Left kidney (tissue), 2 donors: ENCODE data around the gene RBKS. TPM values are rescaled to one million over a fixed set of nuclear protein-coding genes. Genes with fewer than 3 reads are reported as not detected.

Experiments used
- DNase-seq: peaks from one replicate; pipeline ENCODE4 v3.0.0-alpha.2; 2013
- polyA plus RNA-seq: library from polyadenylated mRNA; unstranded; fragments of 120-200 nt; gene quantifications from one replicate; pipeline ENCODE4 v1.2.1, GENCODE V29; 2013; ENCODE audit not compliant: insufficient read length

RBKS gene
- polyA plus RNA-seq, 1 donor: 6.7 TPM

DNA sequence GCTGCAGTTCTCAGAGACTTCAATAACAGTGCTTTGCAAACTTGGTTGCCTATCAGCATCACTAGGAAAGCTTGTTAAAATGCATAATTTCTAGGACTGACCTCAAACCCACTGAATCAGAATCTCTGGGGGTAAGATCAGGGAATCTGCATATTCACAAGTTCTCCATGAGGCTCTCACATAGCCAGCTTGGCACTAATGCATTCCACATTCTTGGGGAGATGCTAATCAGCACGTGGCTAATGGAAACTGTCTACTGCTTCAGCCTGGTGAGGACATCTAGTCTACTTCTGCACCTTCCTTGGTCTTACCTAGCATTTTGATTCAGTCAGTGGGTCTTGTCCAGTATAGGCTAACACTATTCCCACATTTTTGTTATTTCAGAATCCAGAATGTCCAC lies 56.3 kb downstream of the RBKS start:
- no peak for DNase-seq

DNA sequence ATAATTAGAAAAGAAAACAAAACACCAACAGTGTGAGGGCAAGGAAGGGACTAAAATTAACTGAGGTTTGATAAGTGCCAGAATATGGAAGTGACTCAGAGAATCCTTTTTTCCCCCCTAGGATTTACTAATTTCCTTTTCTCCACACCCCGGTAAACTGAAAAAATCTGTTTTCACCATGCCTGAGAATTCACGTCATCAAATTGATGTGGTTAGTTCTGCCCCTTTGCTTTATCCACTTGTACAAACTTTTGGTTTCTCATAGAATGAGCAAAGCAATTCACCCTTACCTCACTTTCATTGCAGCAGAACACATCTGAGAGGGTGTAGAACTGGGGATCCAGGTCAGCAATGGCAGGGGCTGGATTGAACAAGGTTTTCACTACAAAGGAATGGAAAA lies 57.8 kb downstream of the RBKS start:
- no peak for DNase-seq

DNA sequence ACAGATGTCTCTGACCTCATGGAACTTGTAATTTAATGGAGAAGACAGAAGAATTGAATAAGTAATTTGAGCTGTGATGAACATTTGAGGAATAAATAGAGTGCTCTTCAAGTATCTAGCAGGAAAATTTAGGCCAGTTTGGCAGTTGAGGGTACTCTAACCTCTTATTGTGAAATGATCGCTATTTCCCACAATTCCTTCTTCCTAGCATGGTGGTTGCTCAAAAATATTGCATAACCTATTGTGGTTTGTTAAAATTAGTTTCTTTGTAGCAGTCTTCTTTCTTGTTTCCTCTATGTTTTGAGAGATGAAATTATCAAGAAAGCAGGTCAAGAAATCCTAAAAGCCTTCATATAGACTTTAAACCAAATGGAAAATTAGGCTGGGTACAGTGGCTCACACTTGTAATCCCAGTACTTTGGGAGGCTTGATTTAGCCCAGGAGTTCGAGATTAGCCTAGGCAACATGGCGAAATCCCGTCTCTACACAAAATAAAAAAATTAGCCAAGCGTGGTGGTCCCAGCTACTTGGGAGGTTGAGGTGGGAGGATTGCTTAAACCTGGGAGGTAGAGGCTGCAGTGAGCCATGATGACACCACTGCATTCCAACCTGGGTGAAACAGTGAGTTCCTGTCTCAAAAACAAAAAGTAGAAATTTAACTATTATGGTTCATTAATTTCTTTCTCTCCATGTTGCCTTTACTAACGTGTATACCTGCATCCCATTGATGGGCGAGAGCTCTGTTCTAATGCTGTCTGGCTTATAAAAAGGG lies 58.7 kb downstream of the RBKS start:
- no peak for DNase-seq

DNA sequence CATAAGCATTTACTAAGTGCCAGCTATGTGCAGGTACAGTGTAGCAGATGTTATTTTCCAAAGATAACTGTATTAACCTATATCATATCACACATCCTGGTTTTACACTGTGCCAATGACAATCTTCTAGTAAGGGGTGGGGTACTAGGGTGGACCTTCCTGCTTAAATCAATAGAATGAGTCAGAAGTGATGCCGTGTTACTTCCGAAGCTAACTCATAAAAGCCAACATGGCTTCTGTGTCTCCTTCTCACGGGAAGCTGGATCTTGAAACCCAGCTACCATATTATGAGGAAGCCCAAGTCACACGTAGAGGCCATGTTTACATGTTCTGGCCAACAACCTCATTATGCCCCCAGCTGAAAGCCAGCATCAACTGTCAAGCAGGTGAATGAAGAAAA lies 59.5 kb downstream of the RBKS start:
- no peak for DNase-seq

DNA sequence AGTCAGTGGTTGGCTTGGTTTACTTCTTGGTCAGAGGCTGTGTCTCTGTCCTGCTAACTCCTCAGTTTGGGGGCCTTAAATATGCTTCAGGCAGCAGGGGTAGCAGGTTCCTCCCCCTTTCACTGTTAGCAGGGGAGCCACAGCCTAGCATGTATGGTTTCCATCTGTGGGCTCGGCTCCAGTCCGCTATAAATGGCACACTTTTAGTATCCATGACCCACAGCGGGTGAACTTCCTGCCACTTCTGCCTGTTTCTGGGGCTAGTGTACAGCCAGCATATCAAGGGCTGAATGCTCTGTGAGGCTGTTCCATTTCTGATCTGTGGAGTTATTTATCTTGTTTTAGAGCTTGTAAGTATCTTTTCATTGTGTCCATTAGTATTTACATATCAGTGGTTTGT lies 60.4 kb downstream of the RBKS start:
- no peak for DNase-seq

DNA sequence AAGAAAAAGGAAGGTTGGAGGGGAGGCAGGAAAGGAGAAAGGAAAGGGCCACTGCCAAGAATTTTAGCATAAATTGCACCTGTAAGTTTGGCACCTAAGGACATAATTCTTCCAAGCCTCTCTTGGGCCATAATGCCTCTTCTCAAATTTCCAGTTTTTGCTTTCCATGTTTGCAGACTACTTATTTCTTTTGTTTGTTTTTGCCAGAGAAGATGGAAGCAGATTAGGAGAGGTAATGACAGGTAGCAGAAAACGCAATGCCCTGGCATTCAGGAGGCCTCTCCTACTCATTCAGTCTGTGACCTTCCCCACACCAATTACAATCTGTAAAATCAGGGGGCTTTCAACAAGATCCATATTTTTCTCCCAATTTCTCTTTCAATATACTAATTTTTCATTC lies 61.9 kb downstream of the RBKS start:
- DNase-seq: no peak

DNA sequence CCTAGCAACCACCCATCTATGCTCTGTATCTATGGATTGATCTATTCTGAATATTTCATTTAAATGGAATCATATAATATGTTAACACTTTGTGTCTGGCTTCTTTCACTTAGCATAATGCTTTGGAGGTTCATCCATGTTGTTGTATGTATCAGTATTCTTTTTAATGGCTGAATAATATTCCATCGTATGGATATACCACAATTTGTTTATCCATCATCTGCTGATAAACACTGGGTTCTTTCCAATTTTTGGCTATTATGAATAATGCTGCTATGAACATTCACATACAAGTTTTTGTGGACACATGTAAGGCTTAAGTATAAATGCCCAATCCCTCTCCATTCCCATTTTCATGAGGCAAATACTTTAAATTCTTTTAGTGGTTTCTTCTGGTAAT lies 65.8 kb downstream of the RBKS start:
- no peak for DNase-seq

DNA sequence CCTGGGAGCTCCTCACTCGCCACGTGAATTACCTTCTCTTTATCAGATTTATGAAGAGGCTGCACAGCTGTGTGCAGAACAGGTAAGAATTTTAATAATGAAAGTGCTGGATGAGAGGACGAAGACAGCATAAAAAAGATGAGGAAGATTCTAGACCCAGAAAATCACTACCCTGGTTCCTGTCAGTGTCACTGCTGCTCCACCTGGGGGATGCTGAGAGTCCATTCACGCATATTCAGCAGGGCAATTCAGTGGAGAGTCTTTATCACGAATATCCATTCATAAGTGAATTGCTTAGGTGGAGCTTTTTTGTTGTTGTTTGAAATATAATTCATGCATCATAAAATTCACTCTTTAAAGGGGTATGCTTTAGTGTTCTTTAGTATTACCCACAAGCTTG lies 66.6 kb downstream of the RBKS start:
- DNase-seq: no peak

DNA sequence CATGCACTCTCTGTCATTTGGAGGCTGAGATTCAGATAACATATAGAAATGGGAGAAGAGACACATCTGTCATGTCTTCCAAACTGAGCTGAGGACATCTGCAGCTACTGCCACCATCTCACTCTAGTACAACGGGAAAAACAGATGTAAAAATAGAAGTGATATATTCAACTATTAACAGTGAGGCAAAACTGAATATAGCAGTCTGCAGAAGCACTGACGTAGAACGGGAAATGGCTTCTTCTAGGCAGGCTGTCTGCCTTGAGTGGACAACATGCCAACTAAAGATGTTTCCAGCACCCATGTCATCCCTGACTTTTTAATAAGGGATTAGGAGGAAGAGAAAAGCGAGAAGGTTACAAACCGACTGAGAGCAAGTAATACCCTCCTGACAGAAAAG lies 67.1 kb downstream of the RBKS start:
- DNase-seq: no peak

DNA sequence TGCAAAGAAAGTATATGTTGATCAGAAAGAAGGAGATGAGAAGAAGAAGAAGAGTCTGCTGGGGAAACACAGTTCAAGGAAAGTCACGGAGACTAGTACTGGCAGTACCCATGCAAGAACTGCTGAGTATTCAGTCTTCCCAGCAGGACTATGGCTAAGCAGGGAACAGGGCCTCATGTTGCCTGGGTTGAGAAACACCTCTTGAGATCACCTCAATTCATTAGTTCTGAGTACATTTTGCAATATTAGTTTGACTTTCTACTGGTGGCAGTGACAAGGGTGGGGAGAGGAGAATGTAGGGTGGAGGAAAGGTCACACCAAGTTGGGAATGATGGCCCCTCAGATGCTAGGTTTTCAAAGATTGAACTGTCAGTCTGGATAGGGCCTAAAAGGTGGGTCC lies 68.1 kb downstream of the RBKS start:
- DNase-seq: no peak

DNA sequence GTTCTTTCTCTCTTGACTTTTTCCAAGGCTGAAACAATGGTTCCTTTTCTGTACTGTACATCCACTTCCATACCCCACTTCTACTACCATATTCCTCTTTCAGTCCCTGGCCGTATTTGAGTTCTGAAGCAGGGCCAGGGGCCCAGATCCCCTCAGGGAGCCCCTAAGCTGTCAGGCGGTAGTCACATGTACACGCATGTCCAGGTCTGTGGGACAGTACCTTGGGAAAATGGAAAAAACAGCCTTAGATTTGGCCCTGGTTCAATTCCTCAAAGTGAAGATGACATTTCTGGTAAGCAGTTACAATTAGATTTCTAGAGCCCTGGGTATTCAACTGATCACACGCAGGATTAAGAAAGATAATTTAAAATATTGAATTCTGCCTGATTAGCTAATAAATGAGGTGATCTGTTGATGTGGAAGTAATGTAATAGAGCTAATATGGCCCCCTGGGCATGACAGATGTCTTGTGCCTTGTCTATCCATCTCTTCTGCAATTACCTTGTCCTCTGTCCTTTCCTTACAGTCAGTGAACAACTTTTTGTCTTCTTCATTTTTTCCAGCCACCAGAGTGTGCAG lies 74.2 kb downstream of the RBKS start:
- no peak for DNase-seq

DNA sequence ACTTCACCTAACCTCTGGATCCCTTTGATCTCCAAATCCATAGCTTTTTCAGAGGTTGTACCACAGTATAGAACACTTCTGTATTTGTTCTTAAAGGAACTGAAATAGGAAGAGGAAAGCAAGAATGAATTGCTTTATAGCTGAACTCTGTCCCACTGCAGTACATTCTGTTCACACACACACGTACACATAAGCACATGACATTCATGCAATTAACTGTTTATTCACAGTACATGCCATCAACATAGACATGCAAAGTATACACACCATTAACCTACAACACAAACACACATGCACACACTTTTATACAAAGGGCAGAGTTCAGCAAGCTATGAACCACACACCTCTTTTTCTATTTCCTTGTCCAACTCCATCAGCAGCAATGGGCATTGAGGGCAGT lies 75.4 kb downstream of the RBKS start:
- DNase-seq: no peak

DNA sequence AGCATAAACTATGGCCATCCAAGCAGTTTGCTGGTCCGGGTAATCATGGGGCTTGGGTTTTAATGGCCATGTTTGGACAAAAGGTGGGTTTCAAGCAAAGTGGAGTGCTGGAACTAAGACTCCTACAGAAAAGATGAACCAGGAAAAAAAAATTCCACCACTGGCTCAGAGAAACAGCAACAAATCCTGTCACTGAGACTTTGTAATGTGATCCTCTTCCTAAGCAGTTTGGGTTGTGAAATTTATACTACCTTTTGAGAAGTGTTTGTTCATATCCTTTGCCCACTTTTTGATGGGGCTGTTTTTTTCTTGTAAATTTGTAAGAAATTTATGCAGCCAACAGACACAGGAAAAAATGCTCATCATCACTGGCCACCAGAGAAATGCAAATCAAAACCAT lies 78.4 kb downstream of the RBKS start:
- DNase-seq: no peak

DNA sequence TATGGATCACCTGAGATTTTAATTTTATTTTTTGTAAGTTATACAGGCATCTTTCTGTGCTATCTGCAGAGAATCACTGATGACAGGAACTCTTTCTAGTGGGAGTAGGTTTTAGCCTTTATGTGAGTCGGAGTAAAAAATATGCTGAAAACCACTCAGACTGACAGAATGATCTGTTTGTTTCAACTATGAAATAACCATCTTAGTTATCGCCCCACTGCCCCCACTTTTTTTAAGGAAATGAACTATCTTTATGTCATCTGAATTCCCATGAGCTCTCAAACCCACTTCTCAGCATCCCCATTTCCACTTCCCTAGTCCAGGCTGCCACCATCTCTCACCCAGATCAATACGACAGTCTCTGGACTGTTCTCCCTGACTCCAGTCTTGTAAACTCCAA lies 79.7 kb downstream of the RBKS start:
- no peak for DNase-seq

DNA sequence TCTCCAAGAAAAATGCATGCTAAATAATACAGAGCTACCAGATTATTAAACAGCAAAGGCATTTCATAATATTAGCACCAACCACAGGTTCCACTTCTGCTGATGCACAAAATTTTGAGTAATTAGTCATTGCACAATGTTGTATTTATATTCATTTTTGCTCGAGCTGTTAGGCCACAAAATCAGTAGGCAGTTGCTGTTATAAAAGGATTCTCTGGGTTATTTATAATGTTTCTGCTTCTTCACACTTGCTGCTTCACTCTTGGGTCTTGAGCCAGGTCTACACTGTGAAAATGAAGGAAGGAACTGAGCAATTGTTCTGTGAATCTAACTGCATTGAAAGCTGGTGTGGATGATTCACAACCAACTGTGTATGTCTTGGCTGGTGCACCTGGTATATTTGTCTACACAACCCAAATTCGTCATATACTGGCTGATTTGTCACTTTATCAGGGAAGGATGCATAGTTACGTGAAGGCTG lies 80.4 kb downstream of the RBKS start:
- DNase-seq: no peak

DNA sequence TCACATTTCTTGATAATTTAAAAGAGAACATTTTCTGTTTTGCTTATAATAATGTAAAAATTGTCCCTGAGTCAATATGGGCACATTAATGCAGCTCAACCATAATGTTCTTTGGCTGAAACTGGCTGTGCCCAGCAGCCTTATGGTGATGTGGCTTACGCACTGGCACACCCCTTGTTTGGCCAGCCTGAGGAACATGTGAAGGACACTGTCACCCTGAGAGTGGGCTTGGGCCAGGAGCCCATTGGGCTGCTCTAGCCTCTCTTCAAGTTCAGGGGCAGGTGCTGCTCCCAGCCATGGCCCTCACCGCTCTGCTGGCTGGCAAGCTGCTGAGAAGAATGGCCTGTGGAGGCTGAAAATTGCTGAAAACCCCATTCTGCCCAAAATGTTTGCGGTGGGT lies 81.2 kb downstream of the RBKS start:
- no peak for DNase-seq

DNA sequence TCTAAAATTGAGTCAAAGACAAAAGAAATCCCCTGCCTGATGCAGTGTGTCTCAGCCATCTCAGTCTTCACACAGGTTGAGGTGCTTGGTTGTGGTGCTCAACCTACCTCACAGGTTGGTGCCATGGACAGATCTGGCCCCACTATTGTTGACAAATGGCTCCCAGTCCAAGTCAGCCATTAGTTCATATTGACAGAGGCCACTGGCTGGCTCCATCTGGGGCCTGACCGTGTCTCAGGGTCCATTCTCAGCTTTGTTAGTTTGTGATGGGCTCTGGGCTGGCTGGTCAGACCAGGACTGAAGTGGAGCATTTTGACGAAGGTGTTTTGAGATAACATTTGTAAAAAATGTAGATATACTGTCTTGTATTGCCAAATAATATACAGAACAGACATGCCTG lies 81.8 kb downstream of the RBKS start:
- DNase-seq: no peak

DNA sequence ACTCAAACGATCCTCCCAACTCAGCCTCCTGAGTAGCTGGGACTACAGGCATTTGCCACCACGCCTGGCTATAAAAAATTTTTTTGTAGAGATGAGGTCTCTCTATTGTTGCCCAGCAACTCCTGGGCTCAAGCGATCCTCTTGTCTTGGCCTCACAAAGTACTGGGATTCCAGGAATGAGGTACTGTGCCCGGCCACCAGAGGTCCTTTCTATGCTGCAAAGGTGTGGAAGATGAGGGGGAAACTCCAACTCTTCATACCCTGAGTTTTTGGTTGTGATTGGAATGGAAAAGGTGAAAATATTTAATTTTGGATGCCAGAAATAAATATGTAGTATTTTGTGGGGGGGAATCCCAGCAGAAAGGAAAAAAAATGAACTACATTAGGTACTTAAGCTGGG lies 82.7 kb downstream of the RBKS start:
- DNase-seq: no peak

DNA sequence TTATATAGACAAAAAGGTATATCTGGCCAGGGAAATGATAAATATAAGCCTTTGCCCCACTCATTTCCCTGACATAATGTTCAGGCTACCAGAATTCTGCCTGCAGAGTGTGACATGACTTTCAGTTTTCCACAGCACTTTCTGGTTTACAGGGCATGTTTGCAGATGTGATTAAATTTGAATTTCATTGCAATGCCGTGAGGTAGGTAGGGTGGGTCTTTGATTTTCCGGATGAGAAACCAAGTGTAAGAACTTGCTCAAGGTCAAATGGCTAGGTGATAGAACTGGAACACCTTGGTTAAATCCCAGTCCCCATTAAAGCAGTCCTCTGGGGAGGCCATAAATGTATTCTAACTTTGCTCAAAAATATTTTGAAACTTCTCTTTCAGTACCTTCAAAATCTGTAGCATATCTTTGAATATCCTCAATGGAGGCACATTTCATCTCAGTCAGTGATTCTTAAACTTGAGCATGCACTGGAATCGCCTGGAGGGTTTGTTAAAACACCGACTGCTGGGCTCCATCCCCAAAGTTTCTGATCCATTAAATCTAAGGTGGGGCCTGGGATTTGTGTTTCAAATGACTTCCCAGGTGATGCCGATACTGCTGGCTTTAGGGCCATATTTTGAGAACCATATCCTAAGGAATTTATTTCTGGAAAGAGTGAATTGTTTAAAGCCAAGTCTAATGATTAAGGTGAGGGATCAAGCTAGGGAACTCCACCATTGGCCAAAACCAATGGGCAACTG lies 83.7 kb downstream of the RBKS start:
- peak; percentile 20 for DNase-seq

DNA sequence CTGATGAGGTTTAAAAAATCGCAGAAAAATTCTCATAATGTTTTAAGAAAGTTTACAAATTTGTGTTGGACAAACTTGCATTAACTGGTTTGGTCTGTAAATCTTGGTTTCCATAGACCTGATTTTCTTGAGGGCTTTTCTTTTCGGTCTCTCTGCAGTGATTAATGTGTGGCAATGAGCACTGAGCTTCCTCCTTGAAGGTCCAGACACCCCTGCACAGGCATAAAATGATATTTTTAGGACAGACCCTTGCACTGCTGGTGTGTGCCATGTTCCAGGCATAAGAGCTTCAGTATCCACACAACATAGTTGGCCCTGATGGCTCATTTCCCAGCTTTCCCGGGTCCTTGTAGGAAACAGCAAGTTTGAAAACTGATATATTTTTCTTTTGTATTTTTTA lies 85.0 kb downstream of the RBKS start:
- no peak for DNase-seq

DNA sequence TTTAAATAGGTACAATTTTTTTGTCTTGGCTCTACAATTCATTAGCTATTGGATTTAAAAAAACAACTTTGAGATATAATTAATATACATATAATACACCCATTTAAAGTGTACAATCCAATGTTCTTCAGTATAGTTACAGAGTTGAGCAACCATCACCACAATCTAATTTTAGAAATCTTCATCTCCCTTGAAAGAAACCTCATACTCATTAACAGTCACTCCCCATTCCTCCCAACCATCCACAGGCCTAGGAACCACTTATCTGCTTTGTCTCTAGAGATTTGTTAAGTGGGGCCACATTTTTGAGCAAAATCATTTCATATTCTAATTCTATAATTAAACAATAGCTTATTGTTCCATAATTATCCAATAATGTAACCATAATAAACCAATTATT lies 86.0 kb downstream of the RBKS start:
- DNase-seq: no peak

DNA sequence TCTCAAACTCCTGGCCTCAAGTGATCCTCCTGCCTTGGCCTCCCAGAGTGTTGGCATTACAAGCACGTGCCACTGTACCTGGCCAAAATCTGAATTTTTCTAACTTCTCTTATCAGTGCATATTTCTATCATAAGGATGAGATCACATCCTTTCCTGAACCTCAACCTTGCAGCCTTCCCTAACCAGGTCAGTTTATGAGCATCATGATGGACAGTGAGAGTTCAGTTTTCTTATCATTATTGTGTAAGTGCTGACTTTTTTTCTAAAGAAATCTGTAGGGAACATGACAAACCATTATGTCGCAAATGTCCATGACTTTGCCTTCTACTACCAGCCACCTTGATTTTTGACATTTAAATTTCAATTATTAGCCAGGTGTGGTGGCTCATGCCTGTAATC lies 87.1 kb downstream of the RBKS start:
- DNase-seq: no peak

DNA sequence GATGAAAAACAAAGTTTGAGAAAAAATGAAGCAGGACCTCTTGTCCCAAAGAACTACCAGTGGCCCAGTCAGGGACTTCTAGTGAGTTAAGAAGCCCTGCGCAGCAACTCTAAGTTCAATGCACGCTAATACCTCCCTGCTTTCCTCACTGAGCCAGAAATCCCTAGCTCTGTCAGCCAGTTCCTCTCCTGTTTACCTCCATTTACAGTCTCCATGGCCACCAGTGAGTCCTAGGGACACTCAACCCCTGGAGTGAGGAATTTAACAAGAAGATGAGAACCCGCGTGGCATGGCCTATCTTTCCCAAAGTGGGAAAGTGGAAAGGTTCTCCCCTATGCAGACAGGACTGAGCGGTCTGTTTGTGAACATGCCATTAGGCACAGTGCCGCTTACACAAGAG lies 87.6 kb downstream of the RBKS start:
- no peak for DNase-seq

DNA sequence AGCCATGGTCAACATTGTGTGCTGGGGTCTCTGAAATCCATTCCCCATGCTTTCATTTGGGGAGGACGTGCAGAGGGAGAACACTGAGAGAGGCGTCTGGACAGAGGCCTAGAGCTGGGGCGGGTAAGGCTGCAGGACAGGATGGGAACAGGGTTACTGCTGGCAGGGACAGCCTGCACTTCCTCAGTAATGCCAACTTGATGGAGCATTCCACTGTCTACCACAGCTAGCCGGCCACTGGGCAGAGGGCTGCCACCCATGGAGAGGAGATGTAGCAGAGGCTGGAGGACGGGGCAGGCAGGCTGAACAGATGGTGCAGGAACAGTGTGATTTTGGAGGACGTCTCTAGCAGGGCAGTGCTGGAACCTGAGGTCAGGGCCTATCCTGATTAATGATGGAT lies 89.3 kb downstream of the RBKS start:
- DNase-seq: no peak
